Tongue (tissue), 2 donors: ENCODE measurements around the gene HDLBP. TPM values are rescaled to one million over a fixed set of nuclear protein-coding genes. Genes with fewer than 3 reads are reported as not detected.
"Not testable (repeated sequence)": the region's sequence is repeated elsewhere in the genome, so short reads cannot be mapped to it uniquely, and the experiment has no call there.

Experiments
- DNase-seq: peaks from one replicate; pipeline ENCODE4 v3.0.0-alpha.2; 2015
- total RNA-seq: library from RNA; depleted of rRNA; stranded (reverse); fragments of >200 nt; gene quantifications from one replicate; pipeline ENCODE4 v1.2.3, GENCODE V29; 2014

HDLBP gene
- total RNA-seq, 1 donor from 2014 or later: 509 TPM

DNA sequence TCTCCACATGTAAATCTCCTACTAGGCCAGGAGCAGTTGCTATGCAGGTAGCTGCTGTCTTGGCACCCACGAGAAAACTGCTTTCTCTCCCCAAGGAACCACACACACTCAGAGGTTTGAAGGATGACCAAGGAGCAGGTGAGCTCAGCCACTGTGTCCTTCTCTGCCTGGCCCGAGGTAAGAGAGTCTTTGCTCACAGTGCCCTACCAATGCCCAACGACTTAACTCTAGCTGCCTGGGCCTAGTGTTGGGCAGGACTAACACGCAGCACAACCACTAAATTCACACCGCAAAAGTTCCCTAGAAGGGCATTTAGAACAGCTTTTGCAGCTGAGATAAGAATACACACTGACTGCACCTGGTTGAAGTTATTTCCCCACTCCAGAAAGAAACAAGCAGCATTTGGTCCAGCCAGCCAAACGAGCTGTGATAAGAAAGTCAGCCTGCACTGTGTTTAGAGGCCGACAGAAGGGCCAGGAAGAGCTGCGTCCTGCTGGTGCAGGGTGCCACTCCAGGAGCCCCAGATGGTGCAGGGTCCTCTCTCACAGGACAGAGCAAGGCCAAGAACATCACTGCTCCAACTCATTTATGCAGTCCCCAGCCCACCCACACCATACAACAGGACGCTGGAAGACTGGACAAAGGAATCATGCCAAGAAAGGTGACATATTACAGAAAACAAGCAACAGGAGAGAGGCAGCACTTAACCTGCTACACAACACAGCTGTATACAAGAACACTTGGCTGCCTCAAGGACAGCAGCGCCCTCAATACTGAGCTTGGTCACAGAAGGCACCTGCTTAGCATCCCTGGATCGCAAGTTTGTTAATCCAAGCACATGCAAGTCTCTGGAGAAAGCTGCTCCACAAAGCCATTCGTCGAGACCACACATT is 12.5 kb downstream of the HDLBP start:
- DNase-seq: no peak

DNA sequence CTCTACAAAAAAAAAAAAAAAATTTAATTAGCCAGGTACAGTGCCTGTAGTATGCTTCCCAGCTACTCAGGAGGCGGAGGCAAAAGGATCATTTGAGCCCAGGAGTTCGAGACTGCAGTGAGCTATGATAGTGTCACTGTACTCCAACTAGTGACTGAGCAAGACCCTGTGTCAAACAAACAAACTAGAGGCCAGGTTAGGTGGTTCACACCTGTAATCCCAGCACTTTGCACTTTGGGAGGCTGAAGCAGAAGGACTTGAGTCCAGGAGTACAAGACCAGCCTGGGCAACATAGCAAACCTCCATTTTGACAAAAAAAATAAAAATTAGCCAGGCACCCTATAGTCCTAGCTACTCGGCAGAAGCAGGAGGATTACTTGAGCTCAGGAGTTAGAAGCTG is 13.4 kb downstream of the HDLBP start:
- DNase-seq: no peak

DNA sequence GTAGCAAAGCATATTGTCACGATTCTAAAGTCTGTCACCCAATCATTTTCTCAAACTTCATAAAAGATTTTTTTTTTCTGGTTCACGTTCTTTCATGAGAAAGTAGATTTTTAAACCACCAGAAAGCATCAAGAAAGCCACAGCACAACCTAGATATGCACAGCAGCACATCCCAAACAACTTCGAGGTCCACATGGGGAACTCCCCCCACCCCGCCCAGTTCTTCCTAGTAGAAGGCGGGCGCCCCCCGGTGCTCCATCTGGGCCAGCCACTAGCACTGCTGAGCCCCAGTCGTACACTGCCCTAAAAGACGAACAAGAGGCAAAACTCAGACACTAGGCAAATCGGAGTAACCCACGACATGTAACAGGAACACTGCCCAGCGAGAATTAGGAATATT is 15.5 kb downstream of the HDLBP start:
- DNase-seq: no peak

DNA sequence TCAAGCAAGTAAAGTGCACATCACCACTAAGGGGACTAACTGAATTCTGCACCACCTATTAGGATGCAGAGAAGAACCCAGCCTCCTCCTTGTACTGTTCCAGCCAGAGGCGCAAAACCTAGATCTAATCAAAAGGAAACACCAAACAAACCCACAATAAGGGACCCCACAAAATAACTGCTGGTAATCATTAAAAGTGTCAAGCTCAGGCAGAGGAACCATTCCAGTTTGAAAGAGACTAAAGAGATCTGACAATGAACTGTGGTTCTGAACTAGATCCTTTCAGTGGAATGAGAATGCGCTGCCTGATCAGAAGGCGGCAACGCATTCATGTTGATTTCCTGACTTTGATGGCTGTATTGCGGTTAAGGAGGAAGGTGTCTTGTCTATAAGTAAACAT is 16.8 kb downstream of the HDLBP start:
- DNase-seq: no peak

DNA sequence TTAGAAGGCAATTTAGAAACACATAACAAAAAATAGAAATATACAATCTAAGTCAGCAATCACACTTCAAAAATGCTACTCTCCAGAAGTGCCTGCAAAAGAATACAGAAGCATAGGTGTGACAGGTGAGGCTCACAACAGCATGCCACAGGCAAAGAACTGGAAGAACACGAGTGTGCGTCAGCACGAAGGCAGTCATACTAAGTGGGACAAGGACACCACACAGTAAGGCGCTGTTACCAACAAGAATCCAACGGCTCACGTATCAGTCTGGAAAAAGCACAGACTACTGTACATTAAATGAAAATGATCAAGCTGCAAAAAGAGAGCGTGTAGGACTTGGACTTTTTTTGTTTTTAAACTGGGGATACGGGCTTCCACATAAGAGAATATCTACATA is 18.7 kb downstream of the HDLBP start:
- no peak for DNase-seq

DNA sequence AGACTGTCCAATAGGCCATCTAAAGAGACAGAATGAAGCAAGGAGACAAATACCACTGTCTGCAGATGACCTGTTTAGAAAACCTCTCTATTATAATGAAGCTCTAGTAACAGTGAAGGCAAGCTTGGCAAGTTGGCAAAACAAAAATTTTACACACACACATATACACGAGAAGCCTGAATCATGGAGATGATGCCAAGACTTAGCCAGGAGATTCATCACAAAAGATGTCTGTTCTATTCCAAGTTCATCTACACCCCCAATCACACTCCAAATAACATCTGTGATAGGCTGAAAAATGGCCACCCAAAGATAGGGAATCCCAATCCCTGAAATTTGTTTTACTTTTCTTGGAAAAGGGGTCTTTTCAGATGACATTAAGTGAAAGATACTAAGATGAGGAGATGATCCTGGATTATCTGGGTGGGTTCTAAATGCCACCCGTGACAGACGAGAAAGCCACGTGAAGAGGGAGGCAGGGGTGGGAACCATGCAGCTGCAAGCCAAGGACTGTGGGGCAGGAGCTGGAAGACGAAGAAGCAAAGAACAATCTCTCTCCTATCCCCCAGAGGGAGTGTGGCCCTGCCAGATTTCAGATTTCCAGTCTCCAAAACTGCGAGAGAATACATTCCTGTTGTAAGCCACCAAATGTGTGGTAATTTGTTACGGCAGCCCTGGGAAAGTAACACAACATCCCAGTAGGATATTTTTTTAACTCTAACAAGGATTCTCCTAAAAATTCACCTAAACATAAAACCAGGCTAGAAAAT is 20.0 kb downstream of the HDLBP start:
- DNase-seq: no peak

DNA sequence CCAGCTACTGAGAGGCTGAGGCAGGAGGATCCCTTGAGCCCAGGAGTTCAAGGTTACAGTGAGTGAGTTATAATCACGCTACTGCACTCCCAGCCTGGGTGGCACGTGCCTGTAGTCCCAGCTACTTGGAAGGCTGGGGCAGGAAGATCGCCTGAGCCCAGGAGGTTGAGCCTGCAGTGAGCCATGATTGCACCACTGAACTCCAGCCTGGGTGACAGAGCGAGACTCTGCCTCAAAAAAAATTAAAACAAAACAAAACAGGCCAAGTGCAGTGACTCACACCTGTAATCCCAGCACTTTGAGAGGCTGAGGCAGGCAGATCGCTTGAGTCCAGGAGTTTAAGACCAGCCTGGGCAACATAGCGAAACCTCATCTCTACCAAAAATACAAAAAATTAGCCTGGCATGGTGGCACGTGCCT is 22.1 kb downstream of the HDLBP start:
- DNase-seq: not testable (repeated sequence)

DNA sequence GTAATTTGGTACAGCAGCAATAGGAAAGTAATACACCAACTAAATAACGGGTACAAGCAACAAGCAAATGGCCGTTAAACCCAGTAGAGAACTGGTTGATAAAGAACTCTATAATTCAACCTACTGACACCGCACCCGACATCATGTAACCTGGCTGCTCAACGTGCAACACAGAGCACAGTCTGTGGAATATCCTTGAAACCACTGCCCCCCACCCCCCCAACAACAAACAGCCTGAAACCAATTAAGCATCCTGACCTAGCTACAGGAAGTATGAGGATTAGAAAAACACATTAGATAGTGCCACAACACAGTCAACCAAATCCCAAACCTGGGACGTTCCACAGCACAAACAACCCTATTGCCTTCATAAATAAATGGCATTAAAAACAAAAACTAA is 23.5 kb downstream of the HDLBP start:
- DNase-seq: no peak

DNA sequence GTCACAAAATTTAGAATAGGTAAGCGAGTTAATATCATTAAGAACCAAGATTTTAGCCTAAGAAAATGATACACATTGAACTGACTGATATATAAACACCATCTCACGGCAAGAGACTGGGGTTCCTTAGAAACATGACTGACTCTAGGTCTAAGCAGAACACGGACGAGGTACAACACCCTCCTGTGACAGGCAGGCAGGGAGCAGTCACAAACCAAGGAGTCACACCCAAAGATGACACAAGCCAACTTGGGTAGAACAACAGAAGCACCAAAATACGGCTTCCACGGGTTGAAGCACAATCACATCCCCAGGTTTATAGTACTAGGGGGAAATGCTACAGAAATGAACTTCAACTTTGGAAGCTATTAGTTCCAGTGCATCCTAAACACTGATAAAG is 24.3 kb downstream of the HDLBP start:
- no peak for DNase-seq

DNA sequence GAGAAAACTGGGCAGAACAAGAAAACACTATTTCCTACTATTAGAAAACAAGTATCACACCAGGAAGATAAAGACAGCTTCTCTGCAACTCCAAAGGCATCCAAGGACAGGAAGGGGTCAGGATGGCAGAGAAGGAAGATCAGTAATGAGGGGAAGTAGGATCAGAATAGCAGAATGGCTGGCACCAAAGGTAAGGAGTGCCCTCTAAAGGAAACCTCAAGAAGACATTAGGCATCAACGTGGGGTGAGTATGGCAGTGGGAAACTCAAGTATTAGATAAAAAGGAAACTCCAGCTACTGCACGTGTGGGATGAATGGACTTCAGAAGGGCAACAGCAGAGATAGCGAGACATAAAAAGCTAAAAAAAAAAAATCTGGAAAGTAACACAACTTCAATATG is 25.9 kb downstream of the HDLBP start:
- DNase-seq: no peak

DNA sequence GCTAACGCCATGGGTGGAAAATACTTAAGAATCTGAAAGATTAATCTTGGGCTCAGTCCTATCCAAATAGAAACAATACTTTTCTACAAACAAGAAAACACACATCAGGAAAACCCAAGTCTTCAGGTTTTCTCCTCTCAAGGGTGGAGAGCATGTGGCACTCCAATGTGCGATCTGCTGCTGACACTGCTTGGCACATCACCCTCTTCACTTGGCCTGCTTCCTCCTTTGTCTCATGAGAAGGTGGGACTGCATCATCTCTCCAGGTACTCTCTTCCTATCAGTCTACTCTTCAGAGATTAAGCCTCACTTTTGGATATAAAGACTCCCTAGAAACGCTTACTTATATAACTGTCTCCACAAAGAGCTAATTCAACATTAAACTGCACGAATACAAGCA is 26.4 kb downstream of the HDLBP start:
- DNase-seq: no peak

DNA sequence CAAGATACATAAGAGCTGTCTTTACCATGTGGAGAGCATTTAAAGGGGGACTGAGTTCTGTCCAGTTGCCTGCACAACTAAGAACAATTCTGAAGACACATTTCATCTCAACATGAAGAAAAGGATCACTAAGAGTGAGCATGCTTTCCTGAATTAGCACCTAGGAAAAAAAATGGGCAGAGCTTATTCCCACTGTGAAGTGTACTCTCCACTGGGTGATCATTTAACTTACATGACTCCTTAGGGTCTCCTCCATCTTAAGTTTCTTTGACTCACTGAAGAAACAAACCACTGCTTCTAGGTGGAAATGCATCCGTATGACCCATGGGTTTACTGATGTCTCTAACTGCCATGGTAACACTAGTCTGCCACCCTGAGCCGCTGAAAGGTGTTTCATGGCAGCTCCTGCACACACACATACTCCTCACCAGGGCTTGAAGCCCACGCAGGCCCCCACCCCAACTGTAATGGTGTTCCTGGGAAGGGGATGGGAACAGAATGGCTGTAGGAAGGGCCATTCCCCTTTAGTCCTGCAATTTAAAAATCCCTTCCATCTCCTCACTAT is 27.1 kb downstream of the HDLBP start:
- no peak for DNase-seq

DNA sequence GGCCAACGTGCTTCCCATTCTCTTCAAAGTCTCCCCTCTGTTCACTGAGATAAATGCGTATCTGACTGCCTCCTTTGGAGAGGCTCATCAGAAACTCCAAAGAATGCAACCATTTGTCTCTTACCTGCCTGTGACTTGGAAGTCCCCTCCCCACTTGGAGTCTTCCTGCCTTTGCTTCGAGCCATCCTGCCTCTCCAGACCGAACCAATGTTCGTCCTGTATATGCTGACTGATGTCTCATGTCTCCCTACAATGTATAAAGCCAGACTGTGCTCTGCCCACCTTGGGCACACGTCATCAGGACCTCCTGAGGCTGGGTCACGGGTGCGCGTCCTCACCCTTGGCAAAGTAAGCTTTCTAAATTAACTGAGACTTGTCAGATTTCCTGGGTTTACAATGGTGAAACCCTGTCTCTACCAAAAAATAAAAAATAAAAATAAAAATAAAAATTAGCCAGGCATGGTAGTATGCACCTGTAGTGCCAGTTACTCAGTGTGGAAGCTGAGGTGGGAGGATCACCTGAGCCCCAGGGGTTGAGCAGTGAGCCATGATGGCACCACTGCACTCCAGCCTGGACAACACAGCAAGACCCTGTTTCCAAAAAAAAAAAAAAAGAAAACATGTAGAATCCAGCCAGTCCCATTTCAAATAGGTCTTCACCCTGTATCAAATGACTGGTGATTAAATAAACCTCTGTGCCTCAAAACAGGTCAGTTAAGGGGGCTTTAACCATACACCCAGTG is 29.0 kb downstream of the HDLBP start:
- DNase-seq: no peak

DNA sequence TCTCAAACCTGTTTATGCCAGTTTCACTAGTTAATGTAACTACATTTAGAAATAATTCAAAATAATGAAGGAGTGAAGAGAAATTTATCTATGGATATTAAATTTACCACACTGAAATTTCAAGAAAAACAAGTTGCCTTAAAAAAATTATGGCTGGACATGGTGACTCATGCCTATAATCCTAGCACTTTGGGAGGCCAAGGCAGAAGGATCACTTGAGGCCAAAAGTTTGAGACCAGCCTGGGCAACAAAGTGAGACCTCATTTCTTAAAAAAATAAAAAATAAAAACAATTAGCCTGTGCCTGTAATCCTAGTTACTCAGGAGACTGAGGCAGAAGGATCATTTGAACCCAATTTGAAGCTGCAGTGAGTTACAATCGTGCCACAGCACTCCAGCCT is 29.9 kb downstream of the HDLBP start:
- no peak for DNase-seq

DNA sequence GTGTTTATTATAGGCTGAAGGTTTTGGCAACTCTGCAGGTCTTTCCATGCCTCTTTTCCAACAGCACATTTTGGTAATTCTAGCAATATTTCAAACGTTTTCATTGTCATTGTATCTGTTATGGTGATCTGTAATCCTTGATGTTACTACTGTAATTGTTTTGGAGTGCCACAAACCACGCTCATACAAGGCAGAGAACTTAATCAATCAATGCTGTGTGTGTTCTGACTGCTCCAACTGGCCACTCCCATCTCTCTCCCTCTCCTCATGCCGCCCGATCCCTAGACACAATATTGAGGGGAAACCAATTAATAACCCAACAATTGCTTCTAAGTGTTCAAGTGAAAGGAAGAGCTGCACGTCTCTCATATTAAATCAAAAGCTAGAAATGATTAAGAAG is 32.9 kb downstream of the HDLBP start:
- no peak for DNase-seq

DNA sequence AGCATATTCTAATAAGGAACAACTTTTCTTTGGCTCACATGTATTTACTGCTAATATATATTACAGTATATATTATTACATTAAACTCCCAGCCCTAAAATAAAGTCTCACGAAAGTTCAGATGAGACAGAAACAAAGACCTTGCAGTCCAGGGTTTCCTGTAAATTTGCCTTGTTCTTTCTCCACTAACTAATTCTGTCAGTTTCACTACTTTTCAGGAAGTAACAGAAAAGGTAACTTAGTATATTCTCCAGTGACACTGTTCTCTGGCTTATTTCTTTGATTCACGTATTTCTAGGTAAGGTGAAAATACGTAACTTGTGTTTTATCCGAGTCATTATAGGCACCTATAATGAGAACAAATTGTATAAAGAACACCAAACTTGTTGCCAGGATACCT is 35.2 kb downstream of the HDLBP start:
- DNase-seq: no peak

DNA sequence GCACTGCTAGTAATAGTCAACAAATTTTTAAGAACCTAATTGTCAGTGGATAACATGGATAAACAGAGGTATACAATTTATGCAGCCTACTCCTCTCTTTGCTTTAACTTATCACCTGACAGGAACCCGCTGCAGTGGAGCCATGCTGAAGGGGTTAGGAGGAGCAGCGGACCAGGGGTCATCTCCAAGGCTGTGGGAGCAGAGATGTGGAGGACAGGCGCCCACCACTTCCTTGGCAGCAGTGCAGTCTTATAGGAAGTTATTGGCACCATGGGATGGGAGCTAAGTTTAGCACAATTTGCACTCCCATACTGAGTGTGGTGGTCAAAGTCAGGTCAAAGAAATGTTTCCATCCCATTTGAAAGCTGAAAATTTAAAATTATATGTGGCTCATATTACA is 35.6 kb downstream of the HDLBP start:
- DNase-seq: no peak

DNA sequence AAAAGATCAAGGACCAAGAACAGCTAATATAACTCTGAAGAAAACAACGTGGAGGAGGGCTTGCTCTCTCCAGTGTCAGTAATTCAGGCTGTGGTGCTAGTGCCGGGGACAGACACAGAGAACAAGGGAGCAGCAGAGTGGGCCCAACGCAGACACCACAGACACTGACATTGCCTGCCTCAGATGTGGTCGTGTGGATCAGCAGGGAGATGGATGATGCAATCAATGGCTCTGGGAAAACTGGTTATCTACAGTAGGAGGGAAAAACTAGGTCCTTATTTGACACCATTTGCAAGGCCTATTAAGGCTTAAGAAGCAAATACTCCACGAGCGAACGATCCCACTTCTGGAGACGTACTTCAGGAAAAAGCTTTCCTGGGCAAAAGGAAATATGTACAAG is 36.1 kb downstream of the HDLBP start:
- DNase-seq: no peak

DNA sequence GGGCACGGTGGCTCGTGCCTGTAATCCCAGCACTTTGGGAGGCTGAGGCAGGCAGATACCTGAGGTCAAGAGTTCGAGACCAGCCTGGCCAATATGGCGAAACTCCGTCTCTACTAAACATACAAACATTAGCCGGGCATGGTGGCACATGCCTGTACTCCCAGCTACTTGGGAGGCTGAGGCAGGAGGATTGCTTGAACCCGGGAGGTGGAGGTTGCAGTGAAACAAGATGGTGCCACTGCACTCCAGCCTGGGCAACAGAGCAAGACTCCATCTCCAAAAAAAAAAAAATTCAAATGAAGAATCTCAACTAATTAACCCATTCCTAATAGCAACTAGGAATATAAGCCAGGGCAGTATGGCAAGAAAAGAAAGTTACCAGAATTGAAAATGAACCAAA is 37.2 kb downstream of the HDLBP start:
- not testable (repeated sequence) for DNase-seq

DNA sequence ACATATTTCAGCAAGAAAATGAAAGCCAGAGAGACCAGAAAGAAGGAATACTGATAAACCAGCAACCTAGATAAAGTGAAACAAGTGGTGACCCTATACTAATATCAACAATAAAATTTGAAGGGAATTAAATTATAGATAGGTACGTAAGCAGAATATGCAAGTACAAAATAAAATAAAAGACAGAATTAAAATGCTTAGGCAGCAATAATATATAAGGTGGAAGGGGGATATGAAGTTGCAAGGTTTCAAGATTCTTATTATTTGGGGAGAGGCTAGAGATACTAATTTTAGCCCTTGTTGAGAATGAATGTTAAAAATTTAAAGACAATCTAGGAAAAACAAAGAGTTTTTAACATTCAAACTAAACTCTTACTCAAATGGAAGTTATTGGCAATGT is 39.6 kb downstream of the HDLBP start:
- DNase-seq: no peak

DNA sequence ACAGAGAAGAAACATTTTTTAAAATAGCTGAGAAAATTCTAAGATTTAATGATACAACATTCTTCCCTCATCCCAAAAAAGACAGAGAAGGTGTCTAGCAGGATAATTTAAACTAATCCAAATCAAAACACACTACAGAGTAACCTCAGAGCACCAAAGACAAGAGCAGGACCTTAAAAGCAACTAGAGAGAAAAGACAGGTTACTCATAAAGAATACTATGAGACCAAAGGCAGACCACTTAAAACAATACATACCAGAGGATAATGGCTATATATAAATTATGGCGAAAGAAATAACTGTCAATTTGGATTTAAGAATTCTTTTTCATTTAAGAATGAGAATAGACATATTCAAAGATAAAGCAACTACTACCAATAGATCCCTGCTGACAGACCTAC is 40.0 kb downstream of the HDLBP start:
- DNase-seq: no peak

DNA sequence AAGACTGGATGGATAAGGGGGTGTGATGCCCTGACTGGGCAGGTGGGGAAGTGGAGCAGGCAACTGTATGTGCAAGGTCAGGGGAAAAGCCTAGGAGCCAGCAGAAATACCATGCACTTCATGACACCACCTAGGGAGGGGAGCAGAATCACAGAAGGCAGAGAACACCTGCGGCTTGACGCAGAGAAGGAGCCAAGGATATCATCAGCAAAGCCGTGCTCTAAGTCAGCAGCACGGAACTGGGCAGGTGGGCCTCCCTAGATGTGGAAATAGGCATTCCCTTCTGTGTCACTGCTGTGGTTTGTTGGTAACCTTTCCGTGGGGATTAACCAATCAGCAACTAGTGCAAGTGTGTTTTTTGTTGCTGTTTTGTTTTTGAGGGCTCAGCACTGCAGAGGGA is 41.3 kb downstream of the HDLBP start:
- no peak for DNase-seq
